Measurements from ENCODE around the gene UTP25.

GRCh38 chr1:209878964-209879363 is 51.2 kb downstream of the UTP25 start:
- TF ChIP-seq CTCF (IDR thresholded peaks at IDR 0.05), result no peak
- TF ChIP-seq POLR2AphosphoS5 (IDR thresholded peaks at IDR 0.05), result no peak

Data from stomach (tissue), 4 donors.